Measurements from ENCODE around the gene SF3B4. TPM values are rescaled to one million over a fixed set of nuclear protein-coding genes. Genes with fewer than 3 reads are reported as not detected.
A peak's percentile ranks its signal among the peaks of the same experiment; 100 is the strongest.

SF3B4 gene
- total and polyA plus RNA-seq, 2 of the 13 experiments (the other 11 are each of a cell fraction or from before 2014, with no cell fraction given): 13.8 to 14.8 TPM

DNA sequence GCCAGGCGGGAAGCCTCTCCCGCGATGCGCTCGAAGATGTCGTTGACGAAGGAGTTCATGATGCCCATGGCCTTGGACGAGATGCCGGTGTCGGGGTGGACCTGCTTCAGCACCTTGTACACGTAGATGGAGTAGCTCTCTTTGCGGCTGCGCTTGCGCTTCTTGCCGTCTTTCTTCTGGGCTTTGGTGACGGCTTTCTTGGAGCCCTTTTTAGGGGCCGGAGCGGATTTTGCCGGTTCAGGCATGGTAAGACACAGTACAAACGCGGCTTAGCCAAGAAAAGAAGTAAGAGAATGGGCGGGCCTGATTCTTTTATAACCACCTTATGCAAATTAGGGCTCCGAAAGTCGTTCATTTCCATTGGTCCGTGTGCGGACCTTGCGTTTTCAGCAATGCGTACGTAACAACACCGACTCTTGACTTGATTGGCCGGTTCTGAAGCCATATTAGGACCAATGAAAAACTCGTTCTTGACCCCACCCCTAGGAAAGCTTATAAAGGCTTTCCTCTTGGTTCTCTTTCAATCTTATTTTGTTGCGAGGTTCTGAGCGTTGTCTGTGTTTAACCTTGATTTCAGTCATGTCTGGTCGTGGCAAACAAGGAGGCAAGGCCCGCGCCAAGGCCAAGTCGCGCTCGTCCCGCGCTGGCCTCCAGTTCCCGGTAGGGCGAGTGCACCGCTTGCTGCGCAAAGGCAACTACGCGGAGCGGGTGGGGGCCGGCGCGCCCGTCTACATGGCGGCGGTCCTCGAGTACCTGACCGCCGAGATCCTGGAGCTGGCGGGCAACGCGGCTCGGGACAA is 41.0 kb downstream of the SF3B4 start (continued):
- TF ChIP-seq, protein P1, sequence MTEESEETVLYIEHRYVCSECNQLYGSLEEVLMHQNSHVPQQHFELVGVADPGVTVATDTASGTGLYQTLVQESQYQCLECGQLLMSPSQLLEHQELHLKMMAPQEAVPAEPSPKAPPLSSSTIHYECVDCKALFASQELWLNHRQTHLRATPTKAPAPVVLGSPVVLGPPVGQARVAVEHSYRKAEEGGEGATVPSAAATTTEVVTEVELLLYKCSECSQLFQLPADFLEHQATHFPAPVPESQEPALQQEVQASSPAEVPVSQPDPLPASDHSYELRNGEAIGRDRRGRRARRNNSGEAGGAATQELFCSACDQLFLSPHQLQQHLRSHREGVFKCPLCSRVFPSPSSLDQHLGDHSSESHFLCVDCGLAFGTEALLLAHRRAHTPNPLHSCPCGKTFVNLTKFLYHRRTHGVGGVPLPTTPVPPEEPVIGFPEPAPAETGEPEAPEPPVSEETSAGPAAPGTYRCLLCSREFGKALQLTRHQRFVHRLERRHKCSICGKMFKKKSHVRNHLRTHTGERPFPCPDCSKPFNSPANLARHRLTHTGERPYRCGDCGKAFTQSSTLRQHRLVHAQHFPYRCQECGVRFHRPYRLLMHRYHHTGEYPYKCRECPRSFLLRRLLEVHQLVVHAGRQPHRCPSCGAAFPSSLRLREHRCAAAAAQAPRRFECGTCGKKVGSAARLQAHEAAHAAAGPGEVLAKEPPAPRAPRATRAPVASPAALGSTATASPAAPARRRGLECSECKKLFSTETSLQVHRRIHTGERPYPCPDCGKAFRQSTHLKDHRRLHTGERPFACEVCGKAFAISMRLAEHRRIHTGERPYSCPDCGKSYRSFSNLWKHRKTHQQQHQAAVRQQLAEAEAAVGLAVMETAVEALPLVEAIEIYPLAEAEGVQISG (CRISPR knock-in tag; IDR thresholded peaks at IDR 0.05): no peak; the same call in none of the 2 replicates
- TF ChIP-seq, protein P2, sequence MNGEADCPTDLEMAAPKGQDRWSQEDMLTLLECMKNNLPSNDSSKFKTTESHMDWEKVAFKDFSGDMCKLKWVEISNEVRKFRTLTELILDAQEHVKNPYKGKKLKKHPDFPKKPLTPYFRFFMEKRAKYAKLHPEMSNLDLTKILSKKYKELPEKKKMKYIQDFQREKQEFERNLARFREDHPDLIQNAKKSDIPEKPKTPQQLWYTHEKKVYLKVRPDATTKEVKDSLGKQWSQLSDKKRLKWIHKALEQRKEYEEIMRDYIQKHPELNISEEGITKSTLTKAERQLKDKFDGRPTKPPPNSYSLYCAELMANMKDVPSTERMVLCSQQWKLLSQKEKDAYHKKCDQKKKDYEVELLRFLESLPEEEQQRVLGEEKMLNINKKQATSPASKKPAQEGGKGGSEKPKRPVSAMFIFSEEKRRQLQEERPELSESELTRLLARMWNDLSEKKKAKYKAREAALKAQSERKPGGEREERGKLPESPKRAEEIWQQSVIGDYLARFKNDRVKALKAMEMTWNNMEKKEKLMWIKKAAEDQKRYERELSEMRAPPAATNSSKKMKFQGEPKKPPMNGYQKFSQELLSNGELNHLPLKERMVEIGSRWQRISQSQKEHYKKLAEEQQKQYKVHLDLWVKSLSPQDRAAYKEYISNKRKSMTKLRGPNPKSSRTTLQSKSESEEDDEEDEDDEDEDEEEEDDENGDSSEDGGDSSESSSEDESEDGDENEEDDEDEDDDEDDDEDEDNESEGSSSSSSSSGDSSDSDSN (CRISPR knock-in tag; IDR thresholded peaks at IDR 0.05): peak; percentile 56; the same call in 1 of the 2 replicates
- no peak; the same call in 1 of the 2 replicates for TF ChIP-seq THAP11 (CRISPR knock-in tag; IDR thresholded peaks at IDR 0.05)
- no peak for TF ChIP-seq E2F1 (CRISPR knock-in tag; IDR thresholded peaks at IDR 0.05)
- no peak for TF ChIP-seq HIVEP1 (CRISPR knock-in tag; IDR thresholded peaks at IDR 0.05)
- no peak for TF ChIP-seq NCOA1 (CRISPR knock-in tag; IDR thresholded peaks at IDR 0.05)
- no peak for TF ChIP-seq SKIL (CRISPR knock-in tag; IDR thresholded peaks at IDR 0.05; ENCODE audit: borderline replicate concordance)
- TF ChIP-seq ZNF614 (CRISPR knock-in tag; IDR thresholded peaks at IDR 0.05; ENCODE audit: borderline replicate concordance): no peak; the same call in 1 of the 2 replicates
- TF ChIP-seq SIX1 (CRISPR knock-in tag; IDR thresholded peaks at IDR 0.05; ENCODE audit: borderline replicate concordance): 0 out of 2 replicates have a peak, but pooled peaks have one; percentile 5
- TF ChIP-seq CC2D1A (CRISPR knock-in tag; IDR thresholded peaks at IDR 0.05): no peak
- TF ChIP-seq RAD21 (CRISPR knock-in tag; IDR thresholded peaks at IDR 0.05): no peak
- 0 out of 2 replicates have a peak, but pooled peaks have one; percentile 33 for TF ChIP-seq ZFP62 (CRISPR knock-in tag; IDR thresholded peaks at IDR 0.05)
- no peak for TF ChIP-seq ZNF234 (CRISPR knock-in tag; conservative IDR thresholded peaks at IDR 0.05)
- TF ChIP-seq ZNF629 (CRISPR knock-in tag; conservative IDR thresholded peaks at IDR 0.05): 0 out of 2 replicates have a peak, but pooled peaks have one; percentile 27
- no peak for TF ChIP-seq MIER3 (CRISPR knock-in tag; IDR thresholded peaks at IDR 0.05; ENCODE audit: borderline replicate concordance)
- TF ChIP-seq KDM5A (IDR thresholded peaks at IDR 0.05; ENCODE audit: borderline replicate concordance, low read length): no peak
- TF ChIP-seq FLYWCH1 (CRISPR knock-in tag; IDR thresholded peaks at IDR 0.05): no peak
- TF ChIP-seq ZNF543 (CRISPR knock-in tag; IDR thresholded peaks at IDR 0.05): peak; percentile 26; the same call in 1 of the 2 replicates
- TF ChIP-seq SNAPC5 (CRISPR knock-in tag; IDR thresholded peaks at IDR 0.05; ENCODE audit: borderline replicate concordance): no peak
- no peak; the same call in 1 of the 2 replicates for TF ChIP-seq ZBTB1 (CRISPR knock-in tag; IDR thresholded peaks at IDR 0.05; ENCODE audit: borderline replicate concordance)

Measured in HepG2 (cell line).